Hematopoietic multipotent progenitor cell treated with erythropoietin and hydrocortisone succinate and interleukin-3 and kit ligand, for 17 days (in vitro differentiated cells): ENCODE measurements around the gene GANC.

Experiments
- DNase-seq: peaks from one replicate; pipeline ENCODE4 v3.0.0-alpha.2; 2015; ENCODE audit warnings: low spot score

GANC gene

DNA sequence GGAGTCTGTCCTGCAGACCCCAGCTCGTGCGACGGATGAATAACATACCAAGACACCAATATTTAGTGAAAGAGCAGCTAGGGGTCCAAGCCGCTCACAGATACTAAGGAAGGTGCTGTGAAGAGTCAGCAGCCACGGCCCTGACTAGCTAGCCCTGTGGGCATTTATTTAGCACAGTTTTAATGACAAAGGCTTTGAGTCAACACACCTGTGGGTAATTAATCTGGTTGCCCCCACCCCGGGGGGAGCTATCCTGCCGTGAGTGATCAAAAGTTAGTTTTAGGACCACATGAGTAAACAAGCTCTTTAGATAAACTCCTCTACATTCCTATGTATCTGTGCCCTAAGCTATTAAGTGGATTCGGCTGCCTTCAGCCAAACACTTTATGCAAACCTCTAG lies 105.0 kb downstream of the GANC start:
- no peak for DNase-seq

DNA sequence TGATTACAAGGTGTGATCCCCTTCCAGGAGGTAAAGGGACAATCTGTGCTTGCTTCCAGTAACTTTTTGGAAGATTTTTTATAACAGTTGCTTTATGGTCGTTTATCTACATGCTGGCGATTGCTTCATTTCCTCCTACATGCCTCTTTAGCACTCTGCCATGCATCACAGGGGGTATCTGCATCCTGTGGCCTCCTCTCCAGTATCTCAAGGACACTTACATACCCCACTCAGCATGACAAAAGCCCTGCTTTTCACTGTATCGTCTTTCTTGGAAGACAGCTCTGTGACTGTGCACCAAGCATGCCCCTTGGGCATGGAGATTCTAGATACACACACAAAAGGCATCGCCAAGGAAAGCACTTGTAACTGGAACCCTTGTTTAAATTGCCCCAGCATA lies 111.6 kb downstream of the GANC start:
- DNase-seq = no peak

DNA sequence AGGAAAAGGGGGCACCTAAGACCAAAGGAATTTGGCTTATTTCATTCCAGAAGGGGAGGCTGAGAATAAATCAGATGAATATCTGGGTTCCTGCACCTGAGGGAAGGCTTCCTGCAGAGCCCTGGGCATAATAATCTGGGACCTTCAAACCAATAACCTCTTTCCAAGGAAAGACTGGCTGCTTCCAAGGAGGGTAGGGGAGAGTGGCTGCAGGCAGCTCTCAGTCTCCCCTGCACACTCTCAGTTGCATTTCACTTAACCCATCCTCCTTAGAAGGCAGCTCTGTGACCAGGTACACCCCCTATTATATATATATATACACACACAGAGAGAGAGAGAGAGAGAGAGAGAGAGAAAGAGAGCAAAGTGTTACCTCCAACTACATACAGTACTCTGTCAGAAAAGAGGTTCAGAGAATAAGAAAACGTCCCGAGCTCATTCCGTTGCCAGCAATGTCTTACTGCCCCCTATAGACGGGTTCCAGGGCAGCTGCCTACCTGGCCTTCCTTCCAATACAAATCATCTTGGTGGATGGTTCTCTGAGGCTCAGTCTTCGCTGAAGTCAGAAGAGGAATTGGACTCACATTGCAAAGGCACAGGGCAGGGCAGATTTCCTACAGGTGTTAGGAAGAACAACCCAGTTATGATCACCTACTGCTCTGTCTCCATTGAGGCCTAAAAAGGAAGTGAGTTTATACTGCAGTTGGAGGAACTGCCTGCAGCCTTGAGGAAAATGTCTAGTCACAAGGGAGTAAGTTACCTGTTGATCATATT lies 112.4 kb downstream of the GANC start:
- DNase-seq = no peak

DNA sequence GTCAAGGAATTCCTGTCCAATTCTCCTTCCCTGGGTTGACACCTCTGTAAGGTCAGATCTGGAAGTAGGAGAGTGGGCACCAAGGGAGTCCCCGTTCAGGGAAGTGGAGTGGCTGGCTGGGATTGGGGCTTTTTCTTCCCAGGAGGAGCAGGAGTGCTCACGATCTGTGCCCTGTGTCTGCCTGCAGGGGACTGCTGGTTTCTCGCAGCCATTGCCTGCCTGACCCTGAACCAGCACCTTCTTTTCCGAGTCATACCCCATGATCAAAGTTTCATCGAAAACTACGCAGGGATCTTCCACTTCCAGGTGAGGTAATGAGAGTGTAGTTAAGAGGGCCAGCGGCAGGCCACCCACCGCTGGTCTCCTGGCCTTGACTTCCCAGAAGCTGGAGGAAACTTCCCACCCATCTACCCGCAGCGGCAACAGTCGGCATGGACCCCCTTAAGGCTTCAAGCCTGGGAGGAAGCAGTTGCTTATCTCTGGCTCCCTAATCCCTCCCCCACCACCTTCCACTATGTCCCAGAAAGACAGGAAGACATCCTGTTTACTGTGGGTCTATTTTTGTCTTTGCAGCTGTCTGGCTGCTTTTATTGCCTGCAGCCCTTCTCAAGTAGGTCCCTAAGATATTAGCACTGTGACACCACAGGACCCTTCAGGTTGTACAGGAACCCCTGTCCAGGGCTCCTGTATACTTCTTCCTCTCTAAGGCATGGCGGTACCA lies 113.1 kb downstream of the GANC start:
- no peak for DNase-seq

DNA sequence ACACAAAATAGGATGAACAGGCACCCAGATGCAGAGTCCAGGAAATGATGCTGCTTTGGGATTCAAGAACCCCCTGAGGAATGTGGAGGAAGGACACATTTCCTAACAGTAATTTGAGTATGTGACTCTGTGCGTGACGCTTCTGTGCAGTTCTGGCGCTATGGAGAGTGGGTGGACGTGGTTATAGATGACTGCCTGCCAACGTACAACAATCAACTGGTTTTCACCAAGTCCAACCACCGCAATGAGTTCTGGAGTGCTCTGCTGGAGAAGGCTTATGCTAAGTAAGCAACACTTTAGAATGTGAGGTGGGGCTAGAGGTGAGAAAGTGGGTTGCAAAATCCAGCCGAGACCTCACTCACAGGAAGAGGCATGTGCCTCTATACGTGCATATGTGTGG lies 114.6 kb downstream of the GANC start:
- DNase-seq = no peak

DNA sequence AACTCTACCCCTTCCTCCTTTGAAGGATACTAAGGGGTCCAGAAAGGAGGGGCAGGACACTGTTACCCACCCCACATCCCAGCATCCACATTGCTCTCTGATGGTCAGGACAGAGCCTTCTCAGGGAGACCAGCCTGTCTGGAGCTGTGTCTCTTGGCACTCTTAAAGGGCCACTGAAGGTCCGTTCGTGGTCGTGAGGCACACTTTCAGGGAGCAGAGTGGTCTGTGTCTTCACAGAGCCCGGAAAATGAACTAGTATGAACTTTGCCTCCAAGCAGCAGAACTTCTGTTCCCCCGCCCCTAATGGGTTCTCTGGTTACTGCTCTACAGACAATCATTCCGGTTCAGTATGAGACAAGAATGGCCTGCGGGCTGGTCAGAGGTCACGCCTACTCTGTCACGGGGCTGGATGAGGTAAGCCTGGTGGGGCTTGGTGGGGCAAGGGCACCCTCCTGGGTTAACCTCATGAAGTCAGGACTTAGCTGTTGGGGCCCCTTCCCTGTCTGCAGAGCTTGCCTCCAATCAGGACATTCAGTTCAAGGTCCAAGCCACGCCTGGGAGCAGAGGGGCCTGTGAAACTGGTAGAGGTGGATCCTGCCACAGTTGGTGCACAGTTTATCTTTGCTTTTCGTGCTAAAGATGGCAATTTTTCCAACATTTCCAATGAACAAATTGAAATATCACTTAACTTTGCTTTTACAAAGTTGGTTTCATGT lies 119.5 kb downstream of the GANC start:
- DNase-seq = no peak

DNA sequence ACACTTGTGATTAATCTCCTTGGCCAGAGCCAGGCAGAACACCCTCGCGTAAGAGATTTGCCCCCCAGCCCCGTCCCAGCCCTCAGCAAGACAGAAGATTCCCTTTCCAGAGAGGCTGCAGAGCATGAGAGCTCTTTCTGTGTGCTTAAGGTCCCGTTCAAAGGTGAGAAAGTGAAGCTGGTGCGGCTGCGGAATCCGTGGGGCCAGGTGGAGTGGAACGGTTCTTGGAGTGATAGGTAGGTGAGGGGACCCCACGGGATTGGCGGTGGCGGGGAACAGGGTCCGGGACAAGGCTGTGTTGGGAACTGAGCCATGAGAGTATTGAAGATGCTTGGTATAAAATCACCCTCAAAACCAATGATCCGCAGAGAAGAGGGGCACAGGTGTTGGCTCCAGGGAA lies 121.1 kb downstream of the GANC start:
- DNase-seq = no peak

DNA sequence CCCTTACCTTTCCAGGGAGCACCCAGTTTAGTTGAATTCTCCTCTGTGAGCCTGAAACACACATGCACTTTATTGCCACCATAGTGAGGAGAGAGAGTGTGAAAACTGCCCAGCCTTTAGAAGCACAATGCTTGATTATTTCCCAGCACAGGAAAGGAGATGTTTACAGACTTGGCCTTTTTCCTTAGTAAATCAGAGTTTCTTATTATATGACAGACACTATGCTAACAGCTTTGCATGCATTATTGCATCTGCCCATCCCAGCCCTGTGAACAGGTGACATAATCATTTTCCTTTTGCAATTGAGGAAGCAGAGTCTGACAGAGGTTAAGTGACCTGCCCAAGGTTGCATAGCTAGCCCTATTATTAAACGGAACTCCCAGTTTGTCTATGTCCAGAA lies 122.8 kb downstream of the GANC start:
- no peak for DNase-seq

DNA sequence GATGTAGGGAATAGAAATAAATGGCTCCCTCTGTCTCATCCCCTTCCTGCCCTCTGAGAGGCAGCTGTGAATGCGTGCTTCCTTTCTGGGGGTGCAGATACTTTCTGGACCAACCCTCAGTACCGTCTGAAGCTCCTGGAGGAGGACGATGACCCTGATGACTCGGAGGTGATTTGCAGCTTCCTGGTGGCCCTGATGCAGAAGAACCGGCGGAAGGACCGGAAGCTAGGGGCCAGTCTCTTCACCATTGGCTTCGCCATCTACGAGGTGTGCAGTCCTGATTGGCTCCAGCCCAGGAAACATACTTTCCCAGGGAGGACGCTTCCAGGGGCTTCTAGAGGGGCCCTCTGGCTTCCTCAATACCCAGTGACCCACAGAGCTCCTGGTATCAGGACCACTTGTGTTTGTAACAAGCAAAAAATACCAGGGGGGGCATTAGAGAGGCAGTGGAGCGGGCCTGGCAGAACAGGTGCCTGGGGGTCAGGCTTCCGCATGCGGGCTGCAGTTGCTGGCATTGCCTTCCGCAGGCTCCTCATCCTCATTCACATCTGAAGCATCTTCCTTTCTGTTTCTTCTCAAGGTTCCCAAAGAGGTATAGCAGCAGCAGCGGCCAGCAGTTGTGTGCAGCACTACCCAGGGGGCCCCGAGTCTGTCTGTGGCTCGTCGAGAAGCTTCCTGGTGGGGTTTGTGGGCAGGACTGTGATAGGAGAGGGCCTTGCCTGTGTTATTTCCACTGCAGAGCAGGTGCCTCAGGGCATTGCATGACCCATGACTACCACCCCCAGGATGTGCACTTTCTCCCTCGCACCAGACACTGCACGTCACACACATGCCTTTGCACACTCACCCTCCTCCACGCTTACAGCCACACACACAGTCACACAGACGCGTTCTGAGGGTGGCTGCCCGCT lies 128.8 kb downstream of the GANC start:
- no peak for DNase-seq

DNA sequence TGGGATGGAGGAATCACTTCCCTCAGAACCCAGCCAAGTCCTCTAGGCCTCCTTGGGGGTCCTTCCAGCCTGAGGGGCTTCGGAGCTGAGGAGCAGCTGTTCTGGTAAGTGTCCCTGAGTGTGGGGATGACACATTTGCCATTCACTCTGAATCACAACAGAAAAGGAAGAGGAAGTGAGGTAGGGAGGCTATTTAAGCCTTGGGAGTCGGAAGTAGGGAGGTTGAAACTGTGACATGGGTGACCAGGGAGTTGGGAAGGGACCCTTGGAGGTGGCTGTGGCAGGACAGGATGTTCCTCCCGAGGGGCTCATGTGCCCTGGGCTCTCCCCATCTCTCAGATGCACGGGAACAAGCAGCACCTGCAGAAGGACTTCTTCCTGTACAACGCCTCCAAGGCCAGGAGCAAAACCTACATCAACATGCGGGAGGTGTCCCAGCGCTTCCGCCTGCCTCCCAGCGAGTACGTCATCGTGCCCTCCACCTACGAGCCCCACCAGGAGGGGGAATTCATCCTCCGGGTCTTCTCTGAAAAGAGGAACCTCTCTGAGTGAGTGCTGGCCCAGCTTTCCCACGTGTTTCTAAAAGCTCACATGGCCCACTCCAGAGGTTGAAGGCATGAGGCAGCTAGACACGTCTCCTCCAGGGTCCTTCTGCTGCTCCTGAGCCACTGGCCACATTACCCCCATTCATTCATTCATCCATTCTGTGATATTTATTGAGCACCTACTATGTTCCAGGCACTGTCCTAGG lies 129.6 kb downstream of the GANC start:
- DNase-seq = no peak

DNA sequence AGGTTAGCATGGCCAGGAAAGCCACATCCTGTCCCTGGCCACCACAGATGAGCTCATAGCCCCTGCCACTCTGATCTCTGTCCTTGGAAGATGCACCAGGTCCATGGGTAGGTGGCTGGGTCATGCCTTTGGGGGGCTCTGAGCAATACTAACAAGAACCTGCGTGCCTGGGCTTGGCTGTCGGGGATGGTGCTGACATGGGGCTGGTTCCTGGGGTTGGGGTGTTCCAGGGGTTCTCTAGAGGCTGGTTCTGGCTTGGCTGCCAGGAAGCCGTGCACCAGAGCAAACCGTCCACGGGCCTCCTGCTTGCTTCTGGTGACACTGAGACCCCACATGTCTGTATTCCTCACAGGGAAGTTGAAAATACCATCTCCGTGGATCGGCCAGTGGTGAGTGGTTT lies 130.4 kb downstream of the GANC start:
- no peak for DNase-seq

DNA sequence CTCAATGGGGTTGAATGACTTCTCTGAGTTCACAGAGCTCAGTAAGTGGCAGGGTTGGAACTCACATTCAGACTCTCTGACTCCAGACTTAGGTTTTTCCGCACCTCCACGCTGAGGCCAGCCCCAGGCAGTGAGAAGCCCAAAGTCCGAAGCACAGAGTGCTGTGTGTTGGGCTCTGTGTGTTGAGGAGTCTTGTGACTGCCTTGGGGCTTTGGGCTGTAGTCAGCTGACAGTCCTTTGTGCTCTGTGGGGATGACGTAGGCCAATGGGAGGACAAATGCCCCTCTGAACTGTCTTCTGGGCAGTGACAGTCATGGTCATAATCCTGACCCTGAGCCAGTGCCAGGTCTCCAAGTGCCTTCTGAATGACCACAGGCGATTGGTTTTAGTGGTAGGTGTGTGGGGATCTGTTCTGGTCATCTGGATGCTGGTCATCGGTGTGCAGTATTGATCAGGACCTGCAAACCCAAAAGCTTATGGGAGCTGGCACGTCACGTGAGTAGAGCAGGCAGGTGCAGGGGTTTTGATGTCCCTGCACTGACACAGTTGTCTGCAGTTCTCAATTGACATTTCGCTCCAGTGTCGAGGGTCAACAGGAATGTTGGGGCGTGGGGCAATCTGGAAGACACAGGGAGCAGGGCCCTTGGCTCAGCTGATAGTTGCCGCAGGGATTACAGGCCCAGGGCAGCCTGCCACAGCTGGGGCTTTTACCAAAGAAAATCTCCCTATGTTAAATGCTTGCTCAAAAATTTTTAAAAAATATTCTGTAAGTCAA lies 131.6 kb downstream of the GANC start:
- DNase-seq = no peak

DNA sequence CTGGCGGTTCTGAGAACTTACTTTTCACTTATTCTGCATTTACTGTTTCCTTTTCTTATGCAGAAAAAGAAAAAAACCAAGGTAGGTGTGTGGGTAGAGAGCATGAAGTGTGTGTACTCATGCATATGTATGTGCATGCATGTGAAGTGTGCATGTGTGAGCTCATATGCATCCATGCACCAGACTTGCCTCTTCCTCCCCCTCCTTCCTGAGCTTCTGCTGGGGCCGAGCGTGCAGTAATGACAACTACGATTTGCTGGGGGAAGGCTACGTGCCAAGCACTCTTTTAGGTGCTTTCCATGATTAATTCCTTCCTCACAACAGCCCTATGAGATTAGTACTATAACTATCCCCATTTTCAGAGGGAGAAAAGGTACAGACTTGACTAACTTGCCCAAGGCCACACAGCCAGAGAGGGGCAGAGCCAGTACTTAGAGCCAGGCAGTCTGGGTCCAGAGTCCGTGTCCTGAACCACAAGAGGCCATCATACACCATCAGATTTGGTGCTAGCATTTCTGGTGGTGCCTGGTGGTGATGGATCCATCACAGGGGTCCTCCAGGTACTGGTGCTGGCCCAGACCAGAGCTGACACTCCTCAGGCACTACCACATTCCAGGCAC lies 133.0 kb downstream of the GANC start:
- no peak for DNase-seq
